Mesothelial cell of epicardium (in vitro differentiated cells): ENCODE results near the gene DSCAM. TPM values are rescaled to one million over a fixed set of nuclear protein-coding genes. Genes with fewer than 3 reads are reported as not detected.

Source experiments
- DNase-seq, 2 experiments: peaks; one replicate each; pipeline ENCODE4 v3.0.0; 2021; ENCODE audit warnings: low spot score in 2 of 2; ENCODE audit not compliant: unreplicated experiment in 2 of 2
- H3K27ac Mint-ChIP-seq: 2 replicates; pipeline ENCODE4 v1.8.0; 2021; ENCODE audit warnings: mixed read lengths
- H3K27me3 Mint-ChIP-seq: 2 replicates; pipeline ENCODE4 v1.8.0; 2021; ENCODE audit warnings: low read depth, mixed read lengths
- H3K36me3 Mint-ChIP-seq: 2 replicates; pipeline ENCODE4 v1.8.0; 2021; ENCODE audit warnings: mixed read lengths
- H3K4me1 Mint-ChIP-seq: 2 replicates; pipeline ENCODE4 v1.8.0; 2021; ENCODE audit warnings: mixed read lengths
- H3K4me3 Mint-ChIP-seq: 2 replicates; pipeline ENCODE4 v1.8.0; 2021; ENCODE audit warnings: mild to moderate bottlenecking, moderate library complexity, mixed read lengths
- H3K9me3 Mint-ChIP-seq: 2 replicates; pipeline ENCODE4 v1.8.0; 2021; ENCODE audit warnings: mixed read lengths
- CTCF ChIP-seq: fragments of 200-600 bp; sonication (generic); IDR thresholded peaks from one replicate; pipeline ENCODE4 v1.5.0; 2021; ENCODE audit warnings: antibody characterized with exemption; ENCODE audit not compliant: unreplicated experiment
- total RNA-seq: library from RNA; stranded (reverse); gene quantifications from 3 replicates; pipeline ENCODE4 v1.2.1, GENCODE V29; 2021

The DSCAM gene
- total RNA-seq, 1 donor from 2014 or later, result not detected

- no peak for DNase-seq
- Mint-ChIP-seq H3K27ac (no peak overlapping the region), H3K4me1 (no peaks in the 10 kb centered on the region), H3K9me3 (peaks cover 25% of the 10 kb centered on the region), H3K4me3 (no peak overlapping the region), H3K27me3 (peaks cover 4% of the 10 kb centered on the region), H3K36me3 (peaks cover 1% of the 10 kb centered on the region)
- TF ChIP-seq CTCF, result no peak
Measured at GRCh38 chr21:40243685-40244084, 603.3 kb downstream of the DSCAM start.

- Mint-ChIP-seq H3K4me3 (no peak overlapping the region), H3K9me3 (peaks cover 16% of the 10 kb centered on the region), H3K4me1 (no peaks in the 10 kb centered on the region), H3K27me3 (peaks cover 4% of the 10 kb centered on the region), H3K27ac (no peak overlapping the region), H3K36me3 (peaks cover 1% of the 10 kb centered on the region)
- DNase-seq, result no peak
- TF ChIP-seq CTCF, result no peak
Measured at GRCh38 chr21:40242586-40243265, 604.2 kb downstream of the DSCAM start.

GRCh38 chr21:40235528-40235927, 611.4 kb downstream of the DSCAM start:
- no peak overlapping the region for H3K4me3 Mint-ChIP-seq
- no peaks in the 10 kb centered on the region for H3K36me3 Mint-ChIP-seq
- peaks cover 3% of the 10 kb centered on the region for H3K4me1 Mint-ChIP-seq
- no peak for TF ChIP-seq CTCF
- no peaks in the 10 kb centered on the region for H3K9me3 Mint-ChIP-seq
- peaks cover 6% of the 10 kb centered on the region for H3K27me3 Mint-ChIP-seq
- DNase-seq, result no peak
- no peak overlapping the region for H3K27ac Mint-ChIP-seq

- peaks cover 3% of the 10 kb centered on the region for H3K4me1 Mint-ChIP-seq
- no peak for DNase-seq
Measured at GRCh38 chr21:40231979-40232378, 615.0 kb downstream of the DSCAM start.

GRCh38 chr21:40227096-40227495, 619.9 kb downstream of the DSCAM start:
- Mint-ChIP-seq H3K9me3 (peaks cover 8% of the 10 kb centered on the region), H3K4me1 (no peaks in the 10 kb centered on the region), H3K27me3 (peaks cover 26% of the 10 kb centered on the region), H3K4me3 (no peak overlapping the region), H3K27ac (no peak overlapping the region), H3K36me3 (no peaks in the 10 kb centered on the region)
- DNase-seq, result no peak
- TF ChIP-seq CTCF, result no peak

More at GRCh38 chr21:40231979-40232378, 615.0 kb downstream of the DSCAM start:
- TF ChIP-seq CTCF, result no peak
- Mint-ChIP-seq H3K27ac (no peak overlapping the region), H3K27me3 (peaks cover 8% of the 10 kb centered on the region), H3K4me3 (no peak overlapping the region), H3K36me3 (no peaks in the 10 kb centered on the region), H3K9me3 (no peaks in the 10 kb centered on the region)
